Stimulated activated CD4-positive, alpha-beta T cell treated with anti-CD3 and anti-CD28 coated beads, TNF-alpha, amount 100 ng/mL, for 1 hour (primary cell): ENCODE results near the gene FRK.
A peak's percentile ranks its signal among the peaks of the same experiment; 100 is the strongest.
"Not testable (repeated sequence)": the region's sequence is repeated elsewhere in the genome, so short reads cannot be mapped to it uniquely, and the experiment has no call there.

ENCODE experiments used
- DNase-seq, 3 donors: peaks; one replicate each; pipeline ENCODE4 v3.0.0-alpha.2; 2020; ENCODE audit warnings: low read depth in 3 of 3, low spot score in 1 of 3

FRK gene, protein sequence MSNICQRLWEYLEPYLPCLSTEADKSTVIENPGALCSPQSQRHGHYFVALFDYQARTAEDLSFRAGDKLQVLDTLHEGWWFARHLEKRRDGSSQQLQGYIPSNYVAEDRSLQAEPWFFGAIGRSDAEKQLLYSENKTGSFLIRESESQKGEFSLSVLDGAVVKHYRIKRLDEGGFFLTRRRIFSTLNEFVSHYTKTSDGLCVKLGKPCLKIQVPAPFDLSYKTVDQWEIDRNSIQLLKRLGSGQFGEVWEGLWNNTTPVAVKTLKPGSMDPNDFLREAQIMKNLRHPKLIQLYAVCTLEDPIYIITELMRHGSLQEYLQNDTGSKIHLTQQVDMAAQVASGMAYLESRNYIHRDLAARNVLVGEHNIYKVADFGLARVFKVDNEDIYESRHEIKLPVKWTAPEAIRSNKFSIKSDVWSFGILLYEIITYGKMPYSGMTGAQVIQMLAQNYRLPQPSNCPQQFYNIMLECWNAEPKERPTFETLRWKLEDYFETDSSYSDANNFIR

GRCh38 chr6:116060572-116061283 lies at the start of gene FRK:
TSS of gene FRK (minus strand) at chr6:116060891. CDS start at chr6:116060311, 580 bp downstream.
- DNase-seq = no peak

DNA sequence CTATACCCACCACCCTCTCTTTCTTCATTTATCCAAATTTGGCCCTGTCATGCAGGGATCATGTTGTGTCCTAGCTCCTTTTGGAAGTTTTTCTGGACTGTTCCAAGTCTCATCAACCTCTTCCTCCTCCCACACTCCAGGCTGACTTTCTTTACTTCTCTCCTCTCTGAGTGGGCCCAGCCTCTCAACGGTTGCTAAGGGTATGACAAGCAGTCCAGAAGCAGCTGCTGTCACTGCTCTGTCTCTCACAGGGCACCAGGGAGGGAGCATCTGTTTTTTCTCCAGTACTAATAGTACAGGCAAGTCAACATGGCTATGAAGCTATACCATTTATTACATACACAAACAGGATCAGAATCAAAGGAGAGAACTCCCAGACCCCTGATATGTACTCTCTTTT lies 48.1 kb upstream of the FRK start:
- no peak for DNase-seq

GRCh38 chr6:116106146-116106545 lies 45.5 kb upstream of the FRK start:
- DNase-seq = no peak

DNA sequence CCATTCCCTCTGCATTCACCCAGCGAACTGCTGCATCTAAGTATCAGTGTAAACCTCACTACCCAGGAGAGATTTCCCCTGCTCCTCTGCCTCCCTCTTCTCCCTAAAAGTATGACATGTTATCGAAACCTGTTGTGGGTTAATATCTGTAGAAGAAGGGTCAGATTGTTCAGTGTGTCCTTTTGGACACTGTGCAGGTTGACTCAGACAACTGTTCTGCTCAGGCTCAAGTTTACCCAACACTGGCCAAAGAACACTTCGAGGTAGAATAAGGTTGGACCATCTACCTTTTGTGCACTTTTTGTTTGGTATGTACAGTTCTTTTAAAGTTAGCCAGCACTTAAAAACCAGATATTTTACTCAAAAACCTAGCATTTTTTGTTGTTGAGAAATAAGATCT lies 44.6 kb upstream of the FRK start:
- no peak for DNase-seq

DNA sequence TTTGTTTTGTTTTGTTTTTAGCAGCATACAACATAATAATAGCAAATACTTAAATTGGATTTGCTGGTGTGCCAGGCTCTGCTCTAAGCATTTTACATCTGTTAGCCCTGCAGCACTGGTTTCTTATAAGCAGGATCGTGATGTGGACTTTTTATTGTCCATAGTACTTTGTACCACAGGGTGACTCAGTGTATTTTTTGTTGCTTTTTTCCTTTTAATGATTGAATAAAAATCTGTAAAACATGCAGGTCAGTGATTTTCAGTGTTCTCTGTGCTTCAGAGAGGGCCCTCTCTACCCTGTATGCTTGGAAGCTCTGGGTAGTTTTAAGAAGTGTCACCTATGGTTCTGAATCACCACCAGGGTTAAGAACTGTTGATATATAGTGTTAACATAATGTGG lies 43.9 kb upstream of the FRK start:
- DNase-seq = no peak

- no peak for DNase-seq
These were observed 42.2 kb upstream of the FRK start for GRCh38 chr6:116102873-116103272.

DNA sequence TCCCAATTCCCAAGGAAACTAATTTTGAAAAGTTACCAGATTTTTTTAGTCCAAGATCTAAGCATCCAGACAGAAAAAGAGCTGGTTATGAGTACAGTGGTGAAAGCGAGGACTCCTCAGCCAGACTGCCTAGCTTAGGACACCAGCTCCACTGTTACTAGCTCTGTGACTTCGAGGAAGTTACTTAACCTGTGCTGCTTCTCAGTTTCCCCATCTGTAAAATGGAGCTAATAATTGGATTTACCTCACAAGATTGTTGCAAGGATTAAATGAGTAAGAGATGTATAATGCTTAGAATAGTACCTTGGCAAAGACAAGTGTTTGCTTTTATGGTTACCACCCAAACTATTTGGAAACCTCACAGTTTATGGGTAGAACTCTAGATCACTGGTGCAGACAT lies 41.1 kb upstream of the FRK start:
- no peak for DNase-seq

DNA sequence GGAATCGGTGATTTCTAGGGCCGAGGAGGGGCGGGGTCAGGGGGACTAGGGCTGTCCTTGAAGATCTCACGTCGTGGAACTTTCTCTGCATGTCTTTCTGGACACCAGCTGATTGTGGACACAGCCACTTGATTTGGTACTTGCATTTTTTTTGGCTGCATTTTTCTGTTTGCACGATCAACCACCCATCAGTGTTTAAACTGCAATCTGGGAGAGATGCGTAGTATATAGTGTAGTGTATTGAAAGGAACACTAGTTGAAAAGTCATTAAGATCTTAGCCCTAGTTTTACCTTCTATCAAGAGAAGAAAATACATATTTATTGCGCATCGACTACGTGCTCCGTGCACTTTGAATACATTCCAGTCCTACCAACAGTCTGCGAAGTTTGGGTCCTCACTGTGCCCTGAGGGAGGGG lies 40.6 kb upstream of the FRK start:
- DNase-seq = no peak

GRCh38 chr6:116100419-116101301 lies 40.0 kb upstream of the FRK start, which contains the start of gene NT5DC1:
TSS of gene NT5DC1 (plus strand) at chr6:116100853. CDS start at chr6:116100931, 78 bp downstream.
- peak; percentile 50 to 80 (median 64) for DNase-seq

GRCh38 chr6:116099036-116099435 lies 38.3 kb upstream of the FRK start:
- DNase-seq = no peak

DNA sequence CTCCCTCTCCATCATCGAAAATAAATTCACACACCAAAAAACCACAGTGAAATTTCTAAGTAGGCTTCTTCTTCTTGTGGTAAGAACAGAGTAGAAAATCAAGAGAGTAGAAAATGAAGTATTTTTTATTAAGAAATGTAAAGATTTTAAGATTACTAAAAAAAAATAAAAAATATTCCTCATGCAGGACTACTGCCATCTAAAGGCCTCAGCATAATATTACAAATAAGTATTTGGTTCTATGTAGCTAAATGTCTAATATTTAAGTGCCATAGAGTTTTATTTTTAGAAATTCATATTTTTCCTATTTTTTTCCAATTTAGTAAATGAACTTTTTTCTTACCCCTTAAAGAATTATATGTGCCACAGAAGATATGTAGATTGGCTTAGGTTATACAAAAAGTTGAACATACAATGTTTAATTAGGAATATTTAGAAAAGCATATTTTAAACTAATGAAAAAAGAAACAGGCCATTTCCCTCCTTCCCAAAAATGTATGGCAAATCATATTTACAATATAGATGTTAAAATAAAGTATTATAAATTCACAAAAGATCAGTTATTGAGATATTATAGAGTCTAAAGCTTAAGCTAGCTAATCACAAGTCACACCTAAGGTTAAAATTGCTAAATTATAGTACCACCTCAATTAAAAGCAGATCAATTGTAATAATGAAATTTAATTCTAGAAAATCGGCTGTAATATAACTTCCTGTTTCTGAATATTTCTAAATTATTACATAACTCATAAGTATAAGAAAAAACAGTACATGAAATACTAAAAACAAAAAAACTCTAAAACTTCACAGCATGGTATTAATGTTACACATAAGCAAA lies 36.5 kb upstream of the FRK start:
- DNase-seq = no peak

DNA sequence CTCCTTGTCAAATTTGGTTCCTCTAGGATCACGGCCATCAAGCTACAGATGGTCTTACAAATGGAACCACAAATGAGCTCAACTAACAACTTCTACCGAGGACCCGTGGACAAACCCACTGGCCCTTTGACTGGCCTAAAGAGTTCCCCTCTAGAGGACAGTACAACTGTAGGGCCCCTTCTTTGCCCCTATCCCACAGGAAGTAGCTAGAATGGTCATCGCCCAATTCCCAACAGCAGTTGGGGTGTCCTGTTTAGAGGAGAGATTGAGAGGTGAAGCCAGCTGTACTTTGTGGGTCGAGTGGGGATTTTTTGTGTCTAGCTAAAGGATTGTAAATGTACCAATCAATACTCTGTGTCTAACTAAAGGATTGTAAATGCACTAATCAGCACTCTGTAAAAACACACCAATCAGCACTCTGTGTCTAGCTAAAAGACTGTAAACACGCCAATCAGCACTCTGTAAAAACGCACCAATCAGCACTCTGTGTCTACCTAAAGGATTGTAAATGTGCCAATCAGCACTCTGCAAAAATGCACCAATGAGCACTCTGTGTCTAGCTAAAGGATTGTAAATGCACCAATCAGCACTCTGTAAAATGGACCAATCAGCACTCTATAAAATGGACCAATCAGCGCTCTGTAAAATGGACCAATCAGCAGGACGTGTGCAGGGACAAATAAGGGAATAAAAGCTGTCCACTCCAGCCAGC lies 35.5 kb upstream of the FRK start:
- DNase-seq = not testable (repeated sequence)

GRCh38 chr6:116094041-116094440 lies 33.4 kb upstream of the FRK start:
- DNase-seq = no peak

- DNase-seq = no peak
These were observed 29.6 kb upstream of the FRK start for GRCh38 chr6:116090251-116090650.

DNA sequence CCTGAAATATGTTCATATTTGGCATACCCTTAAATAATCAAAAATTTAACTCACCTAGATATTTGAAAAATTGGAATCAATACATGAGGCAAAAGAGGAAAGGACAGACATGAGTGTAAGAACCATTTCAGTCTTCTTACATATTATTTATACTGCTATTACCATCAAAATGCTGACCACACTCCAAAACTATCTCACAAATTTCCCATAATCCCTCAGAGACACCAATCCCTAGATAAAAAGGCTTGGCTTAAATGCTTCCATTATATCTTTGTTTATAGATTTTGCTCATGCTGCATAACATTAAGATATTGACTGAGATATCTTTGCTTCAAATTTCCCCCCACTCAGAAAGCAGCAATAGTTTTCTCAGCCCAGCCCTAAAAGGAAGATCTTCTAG lies 28.3 kb upstream of the FRK start:
- no peak for DNase-seq

- no peak for DNase-seq
These were observed 26.8 kb upstream of the FRK start for GRCh38 chr6:116087437-116088027.

- DNase-seq = no peak
These were observed 23.6 kb upstream of the FRK start for GRCh38 chr6:116084284-116084683.

- DNase-seq = no peak
These were observed 22.4 kb upstream of the FRK start for GRCh38 chr6:116083052-116083451.

GRCh38 chr6:116078945-116079344 lies 18.3 kb upstream of the FRK start:
- DNase-seq = no peak
